RWPE2 (cell line): ENCODE results near the gene KPNA6.

Experiments used
- ATAC-seq: fragments of 200-7000 bp; cut with Tn5 transposase; 3 replicates; pipeline ENCODE4 v1.9.1; 2021; ENCODE audit warnings: low read depth
- DNase-seq: peaks from one replicate; pipeline ENCODE4 v3.0.0-alpha.2; 2020; ENCODE audit warnings: low spot score
- H3K27ac ChIP-seq: fragments of 450-650 bp; 2 replicates; pipeline ENCODE4 v1.5.1; 2017; ENCODE audit warnings: mild to moderate bottlenecking; ENCODE audit not compliant: poor library complexity, severe bottlenecking
- H3K27me3 ChIP-seq: fragments of 250-450 bp; sonication (Bioruptor Pico); 2 replicates; pipeline ENCODE4 v1.5.1; 2021; ENCODE audit warnings: mild to moderate bottlenecking, moderate library complexity; ENCODE audit not compliant: insufficient read depth, poor library complexity, severe bottlenecking
- H3K36me3 ChIP-seq: fragments of 250-450 bp; sonication (Bioruptor Pico); 2 replicates; pipeline ENCODE4 v1.5.1; 2020; ENCODE audit warnings: low read depth, mild to moderate bottlenecking, moderate library complexity
- H3K4me1 ChIP-seq: fragments of 250-450 bp; sonication (Bioruptor Pico); 2 replicates; pipeline ENCODE4 v1.5.1; 2021; ENCODE audit warnings: mild to moderate bottlenecking, moderate library complexity; ENCODE audit not compliant: insufficient read depth, poor library complexity, severe bottlenecking
- H3K4me3 ChIP-seq: fragments of 250-450 bp; sonication (Bioruptor Pico); 2 replicates; pipeline ENCODE4 v1.5.1; 2021; ENCODE audit warnings: mild to moderate bottlenecking, moderate library complexity; ENCODE audit not compliant: severe bottlenecking
- H3K9me3 ChIP-seq: fragments of 250-450 bp; sonication (Bioruptor Pico); 2 replicates; pipeline ENCODE4 v1.5.1; 2021; ENCODE audit warnings: mild to moderate bottlenecking, moderate library complexity; ENCODE audit not compliant: severe bottlenecking
- CTCF ChIP-seq: fragments of 450-650 bp; IDR thresholded peaks from one replicate; pipeline ENCODE4 v1.5.1; 2017; ENCODE audit warnings: mild to moderate bottlenecking, moderate library complexity; ENCODE audit not compliant: poor library complexity, severe bottlenecking

Gene KPNA6

GRCh38 chr1:32066489-32066873 lies 41.4 kb upstream of the KPNA6 start:
- peaks cover 30% of the 10 kb centered on the region for H3K4me1 ChIP-seq
- no peaks in the 10 kb centered on the region for H3K9me3 ChIP-seq
- peaks cover 11% of the 10 kb centered on the region for H3K36me3 ChIP-seq
- peak; percentile 63 for ATAC-seq
- no peak for TF ChIP-seq CTCF
- H3K27me3 ChIP-seq = no peaks in the 10 kb centered on the region
- peak; percentile 66 for DNase-seq
- H3K4me3 ChIP-seq = no peak overlapping the region
- H3K27ac ChIP-seq = peak overlapping the region; percentile 81

GRCh38 chr1:32068957-32069588 lies 38.8 kb upstream of the KPNA6 start:
- DNase-seq (no peak), ATAC-seq (no peak)
- Histone ChIP-seq H3K4me1 (peaks cover 19% of the 10 kb centered on the region), H3K9me3 (no peaks in the 10 kb centered on the region), H3K4me3 (no peak overlapping the region), H3K27ac (no peak overlapping the region), H3K27me3 (no peaks in the 10 kb centered on the region), H3K36me3 (peaks cover 4% of the 10 kb centered on the region)
- TF ChIP-seq CTCF = no peak

- Histone ChIP-seq H3K9me3 (no peaks in the 10 kb centered on the region), H3K36me3 (peaks cover 13% of the 10 kb centered on the region), H3K27me3 (no peaks in the 10 kb centered on the region), H3K4me1 (peaks cover 10% of the 10 kb centered on the region), H3K27ac (peak overlapping the region; percentile 79), H3K4me3 (peak overlapping the region; percentile 56)
- ATAC-seq = peak; percentile 30
- no peak for TF ChIP-seq CTCF
- no peak for DNase-seq
These were observed 35.9 kb upstream of the KPNA6 start for GRCh38 chr1:32071758-32072621.

- peak; percentile 85 for ATAC-seq
These were observed 35.1 kb upstream of the KPNA6 start, which contains the start of gene TMEM39B for GRCh38 chr1:32072622-32073298. Gene TMEM39B (plus strand): TSS chr1:32072939. CDS start chr1:32073048, 109 bp downstream.

More at GRCh38 chr1:32072622-32073298, 35.1 kb upstream of the KPNA6 start, which contains the start of gene TMEM39B:
- no peaks in the 10 kb centered on the region for H3K9me3 ChIP-seq
- H3K4me3 ChIP-seq = peak within 1 kb of the TSS; percentile 56
- DNase-seq = peak; percentile 95
- H3K36me3 ChIP-seq = peaks cover 21% of the 10 kb centered on the region
- H3K27ac ChIP-seq = peak within 1 kb of the TSS; percentile 79
- no peak for TF ChIP-seq CTCF
- H3K27me3 ChIP-seq = no peaks in the 10 kb centered on the region
- H3K4me1 ChIP-seq = peaks cover 8% of the 10 kb centered on the region
